G401.6 (cell line): Measurements from ENCODE around the gene ARSB.

Source experiments
- FAIRE-seq: peaks from 2 replicates; lab custom pipeline; 2012; peaks lifted over from hg19 to GRCh38; lab: Jason Lieb, UNC

The ARSB gene

DNA sequence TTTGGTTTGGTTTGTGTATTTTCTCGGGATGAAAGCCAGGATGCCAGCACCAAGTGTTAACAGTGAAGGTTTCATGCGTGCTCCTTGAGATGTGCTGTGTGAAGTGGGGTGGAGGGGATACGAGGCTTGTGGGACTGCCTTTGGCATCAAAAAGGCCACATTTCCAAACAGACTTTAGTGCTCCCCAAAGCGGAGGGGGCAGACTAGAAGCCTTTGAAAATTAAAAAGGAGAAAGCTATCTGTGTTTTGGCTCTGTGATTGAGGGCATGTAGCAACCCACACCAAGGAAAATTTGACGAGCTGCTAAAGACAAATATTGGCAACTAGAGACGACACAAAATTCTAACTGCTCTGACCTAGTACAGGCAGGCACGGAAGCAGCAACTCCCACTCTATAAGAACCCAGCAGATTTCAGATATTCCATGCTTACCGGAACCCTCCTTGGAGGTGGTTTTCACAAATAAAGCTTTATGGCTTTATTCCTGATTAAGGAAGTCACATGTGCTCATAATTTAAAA, 154.5 kb downstream of the ARSB start:
- no peak for FAIRE-seq

DNA sequence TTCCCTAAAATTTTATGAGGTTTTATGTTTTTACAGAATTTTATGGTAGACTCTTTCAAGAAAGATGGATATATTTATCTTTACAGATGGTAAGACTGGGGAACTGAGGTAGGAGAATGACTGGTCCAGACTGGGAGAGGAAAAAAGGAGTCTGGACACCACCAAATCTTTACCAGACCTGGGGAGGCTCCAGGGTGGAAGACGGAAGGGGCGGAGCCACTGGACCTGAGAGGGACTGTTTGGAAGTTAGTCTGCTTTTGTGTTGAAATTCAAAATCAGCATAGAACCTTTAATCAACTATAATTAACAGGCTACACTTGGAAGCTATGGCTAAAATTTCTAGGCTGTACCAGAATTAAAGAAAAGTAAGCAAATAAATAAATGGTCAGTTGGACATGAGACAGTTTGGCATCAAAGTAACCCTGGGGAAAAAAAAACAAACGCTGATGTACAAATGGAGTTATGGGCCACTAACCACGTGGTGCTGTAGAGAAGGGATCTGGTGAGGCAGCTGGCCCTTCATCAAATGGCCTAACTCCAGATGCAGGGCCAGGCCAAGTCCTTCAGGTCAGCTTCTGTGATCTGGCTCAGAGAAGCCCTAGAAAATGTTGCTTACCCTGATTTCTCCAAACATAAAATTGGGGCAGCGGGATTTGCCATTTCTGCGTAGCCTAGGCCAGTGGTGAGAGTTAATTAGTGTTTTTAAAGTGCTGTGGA, 155.1 kb downstream of the ARSB start:
- FAIRE-seq: no peak

DNA sequence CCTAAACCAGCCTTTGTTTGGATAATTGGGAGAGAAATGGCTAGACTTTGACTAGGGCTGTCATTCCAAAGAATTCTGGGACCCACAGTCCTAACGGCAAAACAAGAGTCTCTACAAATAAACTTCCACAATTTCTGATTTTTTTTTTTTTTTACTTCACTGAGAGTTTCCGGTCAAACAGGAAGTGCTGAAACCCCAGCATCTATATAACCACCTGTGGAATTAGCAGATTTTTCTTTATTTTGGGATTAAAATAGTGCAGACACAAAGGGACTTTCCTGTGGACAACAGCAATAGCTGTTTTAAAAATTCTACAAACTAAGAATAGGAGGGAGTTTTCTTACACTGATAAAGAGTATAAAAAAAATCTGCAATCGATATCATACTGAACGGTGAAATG, 157.4 kb downstream of the ARSB start:
- no peak for FAIRE-seq

DNA sequence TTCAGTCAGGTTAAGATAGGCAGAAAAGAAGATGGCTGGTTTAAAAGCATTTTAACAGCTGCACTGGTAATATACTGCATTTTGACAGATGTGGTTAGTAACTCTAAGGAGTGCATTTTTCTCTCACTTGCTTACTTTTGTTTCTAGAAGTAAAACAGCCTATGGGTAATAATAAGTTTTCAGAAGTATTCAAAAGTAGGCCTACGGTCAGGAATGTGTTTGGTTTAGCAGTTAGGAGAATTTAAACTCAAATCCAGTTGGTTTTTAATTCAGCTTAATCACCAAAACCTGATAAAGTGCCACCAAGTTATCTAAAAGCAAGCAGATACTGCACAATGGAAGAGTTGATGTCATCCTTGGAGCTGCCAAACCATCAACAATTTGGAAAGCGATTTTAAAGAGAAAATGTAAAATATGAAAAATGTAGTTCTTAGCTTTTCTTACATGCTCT, 160.3 kb downstream of the ARSB start:
- FAIRE-seq: no peak

DNA sequence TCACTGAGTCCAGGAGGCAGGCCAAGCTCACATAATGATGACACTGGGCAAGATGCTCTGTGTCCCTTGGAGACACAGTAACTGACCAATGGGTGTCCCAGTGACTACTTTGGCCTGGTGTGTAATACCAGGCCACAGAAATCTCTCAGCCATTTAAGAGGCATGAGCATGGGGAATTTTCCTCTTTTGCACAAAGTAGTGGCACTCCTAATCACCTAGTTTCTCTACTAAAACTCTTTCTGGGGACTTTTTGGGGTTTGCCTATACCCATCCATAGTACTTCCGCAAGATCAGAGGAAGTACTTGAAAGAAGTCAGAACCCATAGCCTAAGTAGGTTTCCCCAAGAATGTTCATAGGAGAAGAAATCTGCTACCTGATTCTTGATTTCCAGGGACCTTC, 161.9 kb downstream of the ARSB start:
- FAIRE-seq: no peak

DNA sequence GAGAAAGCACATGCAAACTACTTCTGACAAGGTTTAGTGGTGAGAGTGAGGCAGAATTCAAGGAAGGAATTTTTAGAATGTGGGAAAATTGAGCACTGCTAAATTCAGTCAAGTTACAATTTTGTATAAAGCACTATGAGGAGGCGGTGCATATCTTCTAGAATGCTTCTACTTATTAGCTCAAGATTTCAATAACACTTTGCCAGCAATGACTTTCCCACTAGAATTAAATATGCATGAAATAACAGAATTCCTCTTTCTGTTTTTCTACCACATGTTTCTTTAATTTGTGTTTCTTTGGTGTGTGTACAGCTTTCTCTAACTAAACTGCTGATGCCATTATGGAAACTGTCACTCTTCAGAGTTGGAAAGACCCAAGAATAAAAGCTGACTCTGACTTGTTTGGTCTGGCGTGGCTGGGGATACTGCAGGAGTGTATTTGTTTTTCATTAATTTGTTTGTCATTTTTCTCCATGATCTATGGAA, 163.5 kb downstream of the ARSB start:
- no peak for FAIRE-seq

DNA sequence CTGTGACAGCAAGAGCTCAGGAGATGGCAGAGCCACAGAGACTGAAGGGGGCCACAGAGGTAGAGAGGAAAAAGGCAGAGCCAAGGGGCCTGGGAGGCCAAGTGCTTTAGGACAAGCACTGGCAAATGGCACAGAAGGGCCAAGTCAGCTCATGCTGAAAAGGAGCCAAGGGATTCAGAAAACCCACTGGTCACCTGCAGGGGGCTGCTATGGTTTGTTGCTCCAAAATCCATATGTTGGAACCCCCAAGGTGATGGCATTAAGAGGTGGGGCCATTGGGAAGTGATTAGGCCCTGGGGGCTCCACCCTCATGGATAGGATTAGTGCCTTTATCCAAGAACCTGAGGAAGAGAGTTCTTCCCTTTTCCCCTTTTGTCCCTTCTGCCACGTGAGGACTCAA, 165.4 kb downstream of the ARSB start:
- FAIRE-seq: no peak

DNA sequence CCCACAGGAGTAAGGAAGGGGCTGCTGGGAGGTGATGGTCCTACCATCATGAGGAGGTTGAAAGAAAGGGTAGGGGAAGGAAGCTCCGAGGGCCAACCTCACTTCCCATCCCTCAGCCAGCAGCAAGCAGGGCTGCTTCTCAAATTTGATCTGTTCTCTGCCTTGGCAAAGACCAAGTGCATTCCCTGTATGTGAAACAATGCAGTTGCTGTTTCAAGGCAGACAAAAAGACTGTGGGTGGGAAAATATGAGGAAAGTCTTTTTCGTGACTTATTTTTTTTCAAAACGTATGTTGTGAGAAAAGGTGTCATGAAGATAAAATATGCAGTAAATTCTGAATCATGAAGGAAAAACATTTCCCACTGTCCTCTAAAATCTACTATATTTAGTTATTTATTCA, 165.9 kb downstream of the ARSB start:
- FAIRE-seq: no peak

DNA sequence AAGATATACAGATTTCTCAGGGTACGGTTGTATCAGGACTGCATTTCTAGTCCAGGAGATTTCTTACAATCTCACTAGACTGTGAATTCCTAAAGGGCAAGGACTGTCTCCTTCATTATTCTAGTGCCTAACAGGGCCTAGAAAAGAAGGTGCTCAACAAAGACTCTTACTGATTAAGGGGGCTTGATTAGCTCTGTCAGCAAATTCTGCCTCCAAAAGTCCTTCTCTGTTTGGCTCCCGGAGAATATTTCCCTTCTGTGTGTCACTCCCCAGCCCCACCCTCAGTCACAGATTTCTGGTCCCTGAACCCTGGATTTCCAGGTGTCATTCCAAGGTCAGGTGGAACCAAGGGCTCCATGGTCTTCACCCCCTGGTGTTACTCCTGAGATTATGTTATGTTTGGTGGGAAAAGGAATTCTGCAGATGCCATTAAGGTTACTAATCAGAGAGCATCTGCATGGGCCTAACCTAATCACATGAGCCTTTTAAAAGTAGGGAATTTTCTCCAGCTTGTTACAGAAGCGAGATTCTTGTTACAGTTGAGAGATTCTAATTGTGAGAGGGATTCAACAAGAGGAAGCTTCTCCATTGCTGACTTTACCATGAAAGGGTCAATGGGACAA, 168.9 kb downstream of the ARSB start:
- no peak for FAIRE-seq

DNA sequence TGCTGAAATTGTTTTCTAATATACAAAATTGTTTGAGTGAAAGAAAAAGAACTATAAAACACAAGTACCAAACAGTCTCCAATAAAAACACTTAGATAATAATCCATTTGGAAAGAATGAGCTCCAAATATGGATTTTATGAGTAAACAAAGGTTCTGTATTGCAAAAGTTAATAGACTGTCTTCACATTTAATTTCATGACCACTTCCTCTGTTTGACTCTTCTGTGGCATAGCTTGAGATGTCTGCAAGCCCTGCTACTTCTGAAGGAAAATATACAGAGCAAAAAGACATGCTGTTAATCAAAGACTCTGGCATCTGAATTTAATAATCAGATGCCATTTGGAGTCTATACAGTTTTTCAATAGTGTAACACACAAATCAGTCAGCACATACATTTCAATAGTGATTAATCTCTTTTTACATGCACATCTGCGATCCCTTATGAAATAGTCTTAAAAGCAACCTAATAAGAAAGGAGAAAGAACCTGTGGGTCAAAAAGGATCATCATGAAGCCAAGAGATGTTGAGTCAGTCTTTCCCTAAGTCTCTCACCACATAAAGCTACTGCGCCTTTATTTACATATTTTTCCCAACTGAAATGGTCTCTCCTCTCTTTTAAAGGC, 171.1 kb downstream of the ARSB start:
- no peak for FAIRE-seq

DNA sequence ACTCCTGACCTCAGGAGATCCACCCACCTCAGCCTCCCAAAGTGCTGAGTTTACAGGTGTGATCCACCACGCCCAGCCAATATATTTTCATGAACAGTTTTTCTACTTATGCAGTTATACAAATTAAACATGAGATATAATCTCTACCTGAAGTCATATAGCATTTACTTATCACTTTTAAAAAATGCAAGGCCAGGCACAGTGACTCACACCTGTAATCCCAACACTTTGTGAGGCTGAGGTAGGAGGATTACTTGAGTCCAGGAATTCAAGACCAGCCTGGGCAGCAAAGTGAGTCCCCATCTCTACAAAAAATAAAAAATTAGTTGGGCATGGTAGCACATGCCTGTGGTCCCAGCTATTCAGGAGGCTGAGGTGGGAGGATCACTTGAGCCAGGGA, 171.8 kb downstream of the ARSB start:
- no peak for FAIRE-seq

DNA sequence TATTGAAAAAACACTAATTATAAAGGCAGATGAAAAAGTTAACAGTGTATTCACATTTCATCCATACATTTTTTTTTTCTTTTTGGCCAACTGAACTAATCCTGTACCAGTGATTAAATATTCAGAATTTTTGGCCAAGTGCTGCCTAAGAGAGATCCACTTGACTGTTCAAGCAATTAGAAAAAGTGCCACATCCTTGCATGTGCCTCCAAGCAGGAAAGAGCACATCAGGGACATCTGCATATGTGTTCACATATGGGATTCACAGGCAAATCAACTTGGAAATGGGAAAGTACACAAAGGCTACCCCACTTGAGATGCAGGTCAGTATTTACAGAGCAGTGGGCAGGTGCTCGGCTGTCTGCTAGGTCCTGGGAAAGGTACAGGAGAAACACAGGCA, 173.2 kb downstream of the ARSB start:
- no peak for FAIRE-seq

DNA sequence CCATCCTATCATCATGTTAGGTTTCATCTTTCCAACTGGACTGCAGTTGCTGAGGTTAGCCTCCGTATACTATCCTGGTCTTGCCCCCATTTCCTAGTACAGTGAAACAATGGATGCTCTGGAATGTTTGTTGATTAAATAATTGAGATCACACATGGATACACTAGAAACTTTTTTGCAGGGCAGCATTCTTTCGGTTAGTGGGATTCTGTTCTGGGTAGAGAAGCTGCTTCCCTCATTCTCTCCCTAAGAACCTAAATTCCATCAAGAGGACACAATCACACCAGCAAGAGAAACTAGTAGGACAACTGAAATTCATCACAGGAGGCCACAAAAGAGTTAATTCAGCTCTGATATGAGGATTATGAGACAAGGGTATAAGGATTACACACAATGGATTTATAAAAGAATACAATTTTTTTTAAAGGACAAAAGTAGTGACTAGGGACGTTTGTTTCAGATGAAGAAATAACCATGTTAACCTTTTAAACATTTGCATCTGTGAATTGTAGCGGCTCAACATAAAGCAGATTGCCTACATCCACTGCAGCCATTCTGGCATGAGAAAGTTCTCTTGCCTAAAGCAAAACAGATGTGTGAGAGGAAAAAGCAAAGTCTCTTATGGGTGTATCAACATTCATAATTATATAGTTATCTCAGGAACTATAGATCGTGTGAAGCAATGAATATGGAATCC, 173.8 kb downstream of the ARSB start:
- FAIRE-seq: no peak

DNA sequence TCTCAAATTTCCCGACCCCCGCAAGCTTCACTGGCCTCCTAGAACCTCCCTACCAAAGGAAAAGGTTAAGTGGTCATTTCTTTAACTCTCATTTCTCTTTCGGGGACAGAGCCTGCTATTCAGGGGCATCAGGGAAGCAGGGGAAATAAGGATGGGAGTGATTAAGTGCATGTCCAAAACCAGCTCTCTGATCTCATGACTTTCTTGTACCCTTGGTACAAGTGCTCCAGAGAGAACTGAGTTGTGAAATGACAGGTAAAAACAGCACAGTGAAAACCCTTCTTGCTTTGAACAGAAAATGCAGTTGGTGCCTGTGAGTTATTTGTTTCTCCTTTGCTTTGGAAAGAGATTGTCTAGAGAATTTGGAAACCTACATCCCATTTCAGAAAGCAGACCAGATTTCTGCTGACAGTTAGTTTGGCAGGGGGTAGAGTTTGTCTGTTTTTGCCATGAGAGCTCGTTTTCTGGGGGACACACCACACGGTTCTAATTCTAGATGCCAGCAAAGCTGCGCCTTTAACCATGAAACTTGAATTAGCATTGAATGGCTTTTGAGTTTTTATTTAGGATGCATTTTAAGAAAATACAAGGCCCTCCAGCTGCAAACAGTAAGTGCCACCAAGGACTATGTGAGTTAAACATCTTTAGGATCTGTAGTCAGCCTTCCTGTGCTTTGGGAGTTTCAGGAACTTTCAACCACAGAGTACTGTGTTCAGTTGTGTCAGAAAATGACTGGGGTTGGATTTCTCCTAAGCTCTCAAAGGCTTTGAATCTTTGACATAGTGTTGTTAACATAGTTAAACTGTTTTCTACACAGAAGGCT, 174.8 kb downstream of the ARSB start:
- FAIRE-seq: no peak

DNA sequence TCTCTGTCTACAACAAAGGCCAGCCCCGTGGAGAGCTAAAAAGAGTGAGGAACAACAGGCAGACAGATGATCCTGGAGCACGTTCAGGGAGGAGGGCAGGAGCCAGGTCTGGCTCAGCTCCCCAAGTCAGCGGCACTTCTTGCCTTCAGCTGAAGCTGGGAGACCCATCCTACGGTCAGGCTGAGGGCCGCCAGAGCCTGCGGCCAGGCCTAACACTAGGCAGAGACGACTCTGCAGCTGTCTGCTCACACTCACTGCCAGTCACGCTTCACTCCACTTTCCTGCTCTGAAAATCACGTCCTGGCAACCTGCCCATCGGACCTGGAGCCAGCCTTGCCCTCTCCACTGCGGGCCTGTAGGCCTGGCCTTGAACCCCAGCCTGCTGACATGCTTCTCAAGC, 175.7 kb downstream of the ARSB start:
- no peak for FAIRE-seq

DNA sequence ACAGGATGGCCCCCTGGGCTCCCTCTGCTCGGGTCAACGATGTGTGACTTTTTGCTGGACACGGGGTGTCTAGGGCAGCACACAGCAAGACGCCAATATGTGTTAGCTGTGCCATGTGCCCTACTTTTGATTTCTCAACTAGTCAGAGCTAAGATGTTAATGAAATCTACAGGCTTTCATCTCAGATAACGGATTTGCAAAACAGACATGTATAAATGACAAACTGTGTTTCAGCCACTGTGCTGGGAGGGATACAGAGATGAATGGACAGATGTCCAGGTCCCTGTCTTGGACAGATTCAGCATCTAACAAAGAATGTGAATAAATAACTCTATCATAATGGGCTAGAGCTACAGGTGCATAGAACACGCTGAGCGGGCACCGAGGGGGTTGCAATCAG, 176.3 kb downstream of the ARSB start:
- no peak for FAIRE-seq

DNA sequence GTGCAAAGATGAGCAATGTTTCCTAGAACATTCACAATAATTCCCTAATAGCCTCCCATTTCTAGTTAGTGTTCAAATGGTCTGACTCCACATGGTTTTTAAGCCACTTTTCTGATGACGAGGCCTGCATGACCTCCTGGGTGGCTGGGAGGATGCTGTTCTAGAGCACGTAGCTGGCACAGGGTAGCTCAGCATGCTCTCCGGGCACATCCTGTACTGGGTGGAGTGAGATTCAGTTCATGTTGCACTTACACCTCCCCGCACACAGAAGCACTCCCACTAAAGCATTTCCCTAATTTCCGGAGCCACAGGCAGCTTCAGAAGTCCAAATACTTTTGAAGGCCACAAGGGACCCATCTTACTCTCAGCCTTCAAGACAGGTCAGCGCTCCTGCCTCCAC, 176.7 kb downstream of the ARSB start:
- no peak for FAIRE-seq

DNA sequence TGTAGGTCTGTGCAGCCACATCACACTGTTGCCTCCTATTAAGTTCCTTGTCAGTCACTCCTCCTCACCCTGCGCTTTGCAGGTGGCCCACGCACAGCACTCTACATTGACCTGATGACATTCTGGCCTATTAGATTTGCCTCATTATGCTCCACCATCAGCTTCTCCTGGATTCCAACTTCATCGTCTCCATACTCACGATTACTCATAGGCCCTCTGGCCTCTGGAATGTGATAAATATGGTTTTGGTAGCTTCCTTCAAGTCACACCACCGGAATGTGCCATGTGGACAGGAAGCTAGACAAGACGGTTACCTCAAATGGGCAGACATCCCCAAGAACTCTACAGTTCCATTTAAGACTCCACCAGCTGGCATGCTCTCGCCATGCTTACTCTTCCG, 178.6 kb downstream of the ARSB start:
- FAIRE-seq: no peak

DNA sequence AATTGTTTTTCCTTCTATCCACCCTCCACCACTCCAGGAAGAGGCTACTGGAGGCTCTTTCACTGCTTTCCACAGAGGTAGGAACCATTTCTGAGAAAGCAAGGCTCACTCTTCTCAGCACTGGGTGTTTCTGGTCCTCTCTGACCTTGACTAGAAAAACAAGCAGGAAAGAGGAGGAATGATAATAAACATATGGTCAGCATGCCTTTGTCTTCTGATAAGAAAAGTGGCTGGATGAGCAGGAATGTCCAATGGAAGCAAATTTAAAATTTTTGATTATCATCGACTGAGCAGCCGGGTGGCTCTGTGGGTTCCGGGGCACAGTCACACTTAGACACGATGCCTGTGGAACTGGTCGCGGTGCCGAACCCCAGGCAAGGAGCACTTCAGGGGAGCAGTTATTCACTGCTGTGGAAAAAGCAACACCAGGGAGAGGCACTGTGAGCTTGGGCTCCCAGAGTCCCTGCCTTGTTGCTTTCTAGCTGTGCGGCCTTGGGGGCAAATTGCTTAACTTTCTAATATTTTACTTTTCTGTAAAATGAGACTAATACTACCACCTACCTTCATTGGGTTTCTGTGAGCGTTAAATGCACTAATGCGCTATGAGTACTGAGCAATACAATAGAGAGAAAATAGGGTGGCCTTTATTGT, 179.5 kb downstream of the ARSB start:
- no peak for FAIRE-seq

DNA sequence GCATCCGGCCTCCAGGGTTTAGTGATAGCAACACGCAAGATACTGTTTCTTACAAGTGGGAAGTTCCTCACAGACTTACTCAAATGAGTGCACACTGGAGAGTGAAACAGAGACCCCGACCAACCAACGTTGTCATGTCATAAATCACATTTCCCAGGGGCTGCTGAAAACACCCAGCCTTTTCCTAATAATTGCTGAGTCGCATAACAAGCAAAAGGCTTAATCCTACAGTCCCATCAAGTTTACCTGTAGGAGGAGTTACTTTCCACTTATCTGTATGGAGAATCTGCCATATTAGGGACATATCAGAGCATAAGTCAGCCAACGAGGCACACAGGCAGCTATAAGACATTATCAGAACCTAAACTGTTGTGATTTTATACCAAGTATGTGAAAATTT, 180.1 kb downstream of the ARSB start:
- no peak for FAIRE-seq

DNA sequence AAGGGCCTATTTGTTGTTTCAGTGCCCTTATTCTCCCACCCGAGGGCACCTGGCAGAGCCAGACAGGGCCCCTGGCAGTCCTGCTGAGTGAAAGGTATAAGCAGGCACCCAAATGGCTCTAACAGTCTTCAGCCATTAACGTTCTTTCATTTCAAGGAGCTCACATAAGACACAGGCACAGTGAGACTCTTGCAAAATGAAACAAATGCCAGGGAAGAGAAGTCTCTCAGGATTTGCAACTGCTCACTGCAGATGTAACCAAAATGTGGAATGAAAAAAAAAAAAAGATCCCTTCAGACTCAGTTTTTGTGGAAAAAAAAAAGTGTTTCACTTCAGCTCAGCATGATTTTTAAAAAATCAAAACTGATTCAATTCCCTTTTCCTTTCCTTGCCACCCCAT, 181.2 kb downstream of the ARSB start:
- no peak for FAIRE-seq
